Inferior parietal cortex (tissue), 1 donor: ENCODE measurements around the gene TET1.
"Not testable (repeated sequence)": the region's sequence is repeated elsewhere in the genome, so short reads cannot be mapped to it uniquely, and the experiment has no call there.

Source experiments
- DNase-seq: peaks from one replicate; pipeline ENCODE4 v3.0.0-alpha.2; 2016; ENCODE audit errors: extremely low spot score

TET1 gene

GRCh38 chr10:68708987-68709386 lies 148.8 kb downstream of the TET1 start:
- not testable (repeated sequence) for DNase-seq

GRCh38 chr10:68713065-68713464 lies 152.9 kb downstream of the TET1 start:
- DNase-seq, result not testable (repeated sequence)

- no peak for DNase-seq
Measured at GRCh38 chr10:68717435-68717834, 157.3 kb downstream of the TET1 start.

GRCh38 chr10:68720793-68721672 lies 160.9 kb downstream of the TET1 start, which contains the start of gene CCAR1:
CCAR1 (plus strand) TSS chr10:68721239; CDS start chr10:68722505, 1,266 bp downstream.
- DNase-seq, result peak; percentile 97

- DNase-seq, result peak; percentile 32
Measured at GRCh38 chr10:68721673-68722335, 161.7 kb downstream of the TET1 start.

GRCh38 chr10:68725016-68725415 lies 164.9 kb downstream of the TET1 start:
- DNase-seq, result no peak

- no peak for DNase-seq
Measured at GRCh38 chr10:68727146-68727545, 167.0 kb downstream of the TET1 start.

- DNase-seq, result no peak
Measured at GRCh38 chr10:68732651-68733050, 172.5 kb downstream of the TET1 start.

- DNase-seq, result no peak
Measured at GRCh38 chr10:68734349-68734748, 174.2 kb downstream of the TET1 start.

GRCh38 chr10:68735119-68735518 lies 175.0 kb downstream of the TET1 start:
- no peak for DNase-seq

- DNase-seq, result not testable (repeated sequence)
Measured at GRCh38 chr10:68735739-68736138, 175.6 kb downstream of the TET1 start.

GRCh38 chr10:68740676-68741075 lies 180.5 kb downstream of the TET1 start:
- DNase-seq, result not testable (repeated sequence)

GRCh38 chr10:68742397-68742796 lies 182.3 kb downstream of the TET1 start:
- DNase-seq, result no peak
